GM12873 (cell line): ENCODE results near the gene FERMT3.

Source experiments
- CTCF ChIP-seq: IDR thresholded peaks from 2 replicates; pipeline ENCODE4 v1.5.1; 2012; ENCODE audit warnings: low read depth, mild to moderate bottlenecking, moderate library complexity, low read length, control low read depth; ENCODE audit not compliant: insufficient read depth; ENCODE audit errors: missing control alignments

FERMT3 gene

GRCh38 chr11:64207256-64208085 lies 950 bp downstream of the FERMT3 start:
- no peak for TF ChIP-seq CTCF

GRCh38 chr11:64208086-64208795 lies 1.7 kb downstream of the FERMT3 start:
- no peak for TF ChIP-seq CTCF

GRCh38 chr11:64208796-64209562 lies 2.5 kb downstream of the FERMT3 start:
- TF ChIP-seq CTCF: no peak

GRCh38 chr11:64209563-64209843 lies 3.0 kb downstream of the FERMT3 start:
- TF ChIP-seq CTCF: no peak

GRCh38 chr11:64210301-64211020 lies 3.9 kb downstream of the FERMT3 start:
- TF ChIP-seq CTCF: no peak

- TF ChIP-seq CTCF: no peak
These were observed 4.8 kb downstream of the FERMT3 start for GRCh38 chr11:64211181-64211872.
